Neural cell (in vitro differentiated cells): ENCODE measurements around the gene NEURL3. TPM values are rescaled to one million over a fixed set of nuclear protein-coding genes. Genes with fewer than 3 reads are reported as not detected.

Experiments used
- H2AFZ ChIP-seq: fragments of 200-600, 300-800 bp; sonication (generic), shearing (Covaris generic); 2 replicates; pipeline ENCODE4 v1.6.0; 2014; ENCODE audit warnings: low read depth, mild to moderate bottlenecking, antibody characterized with exemption, low read length, moderate library complexity
- H3F3A ChIP-seq: fragments of 200-600 bp; shearing (Covaris generic); 2 replicates; pipeline ENCODE4 v1.6.1; 2016; ENCODE audit warnings: mild to moderate bottlenecking, moderate library complexity, mixed read lengths, antibody characterized with exemption, low read length; ENCODE audit not compliant: insufficient read depth, poor library complexity, severe bottlenecking
- H3K27ac ChIP-seq: fragments of 200-600, 300-800 bp; sonication (generic), shearing (Covaris generic); 2 replicates; pipeline ENCODE4 v1.5.1; 2014; ENCODE audit warnings: mild to moderate bottlenecking, low read length, moderate library complexity
- H3K27me3 ChIP-seq: fragments of 300-800, 200-600 bp; sonication (generic), shearing (Covaris generic); 2 replicates; pipeline ENCODE4 v1.6.0; 2014; ENCODE audit warnings: mild to moderate bottlenecking, low read depth, low read length, moderate library complexity; ENCODE audit not compliant: insufficient read depth
- H3K36me3 ChIP-seq: fragments of 300-800, 200-600 bp; sonication (generic), shearing (Covaris generic); 2 replicates; pipeline ENCODE4 v1.5.1; 2014; ENCODE audit warnings: mild to moderate bottlenecking, antibody characterized with exemption, low read length, moderate library complexity; ENCODE audit not compliant: insufficient read depth
- H3K4me2 ChIP-seq: fragments of 300-800, 200-600 bp; sonication (generic), shearing (Covaris generic); 2 replicates; pipeline ENCODE4 v1.6.0; 2014; ENCODE audit warnings: mild to moderate bottlenecking, low read length
- H3K4me3 ChIP-seq: fragments of 300-800, 200-600 bp; sonication (generic), shearing (Covaris generic); 2 replicates; pipeline ENCODE4 v1.5.1; 2014; ENCODE audit warnings: mild to moderate bottlenecking, low read length, moderate library complexity
- H3K79me2 ChIP-seq: fragments of 200-600 bp; shearing (Covaris generic); replicated peaks from 2 replicates; pipeline ENCODE4 v1.6.0; 2014; ENCODE audit warnings: mild to moderate bottlenecking, low read length, moderate library complexity; ENCODE audit not compliant: insufficient read depth
- H3K9ac ChIP-seq: fragments of 300-800, 200-600 bp; sonication (generic), shearing (Covaris generic); 2 replicates; pipeline ENCODE4 v1.6.1; 2016; ENCODE audit warnings: mild to moderate bottlenecking, low read length, mixed read lengths
- H3K9me2 ChIP-seq: fragments of 200-600 bp; shearing (Covaris generic); 2 replicates; pipeline ENCODE4 v1.6.1; 2016; ENCODE audit warnings: mild to moderate bottlenecking, low read length, mixed read lengths; ENCODE audit not compliant: insufficient read depth
- H3K9me3 ChIP-seq: fragments of 200-600, 300-800 bp; sonication (generic), shearing (Covaris generic); 2 replicates; pipeline ENCODE4 v1.6.1; 2016; ENCODE audit warnings: mild to moderate bottlenecking, mixed run types, low read length, moderate library complexity, mixed read lengths
- H4K20me1 ChIP-seq: fragments of 200-600 bp; shearing (Covaris generic); 2 replicates; pipeline ENCODE4 v1.6.1; 2016; ENCODE audit warnings: mild to moderate bottlenecking, mixed run types; ENCODE audit not compliant: insufficient read depth
- EP300 ChIP-seq: fragments of 450-650 bp; conservative IDR thresholded peaks from 2 replicates; pipeline ENCODE4 v1.6.1; 2014; ENCODE audit warnings: antibody characterized with exemption, mild to moderate bottlenecking, moderate library complexity; ENCODE audit not compliant: poor library complexity, severe bottlenecking
- EZH2 ChIP-seq: fragments of 200-600, 300-800 bp; shearing (Covaris generic), sonication (generic); IDR thresholded peaks from 2 replicates; pipeline ENCODE4 v1.6.1; 2014; ENCODE audit warnings: antibody characterized with exemption, low read length, borderline replicate concordance, mild to moderate bottlenecking; ENCODE audit not compliant: insufficient read depth, poor library complexity, severe bottlenecking
- MXI1 ChIP-seq: fragments of 450-650 bp; conservative IDR thresholded peaks from 2 replicates; pipeline ENCODE4 v1.6.1; 2014; ENCODE audit warnings: antibody characterized with exemption, mild to moderate bottlenecking; ENCODE audit not compliant: poor library complexity, severe bottlenecking
- POLR2AphosphoS5 ChIP-seq: IDR thresholded peaks from 2 replicates; pipeline ENCODE4 v1.6.1; 2012
- RAD21 ChIP-seq: fragments of 450-650 bp; conservative IDR thresholded peaks from 2 replicates; pipeline ENCODE4 v1.6.1; 2014; ENCODE audit warnings: antibody characterized with exemption, mild to moderate bottlenecking, moderate library complexity
- SMC3 ChIP-seq: fragments of 450-650 bp; conservative IDR thresholded peaks from 2 replicates; pipeline ENCODE4 v1.6.1; 2014; ENCODE audit warnings: antibody characterized with exemption, mild to moderate bottlenecking, moderate library complexity; ENCODE audit not compliant: poor library complexity
- TAF1 ChIP-seq: IDR thresholded peaks from 2 replicates; pipeline ENCODE4 v1.6.1; 2012; ENCODE audit warnings: low read depth
- polyA plus RNA-seq: library from polyadenylated mRNA; depleted of rRNA; stranded (reverse); fragments of >200 nt; gene quantifications from 2 replicates; pipeline ENCODE4 v1.2.3, GENCODE V29; 2014
- TF ChIP-seq, protein P1 (sequence below): IDR thresholded peaks from 2 replicates; pipeline ENCODE4 v1.6.1; 2012; ENCODE audit warnings: borderline replicate concordance
- TF ChIP-seq, protein P2 (sequence below): fragments of 450-650 bp; IDR thresholded peaks from 2 replicates; pipeline ENCODE4 v1.5.1; 2014; ENCODE audit warnings: antibody characterized with exemption, mild to moderate bottlenecking, moderate library complexity; ENCODE audit not compliant: poor library complexity, severe bottlenecking

NEURL3 gene
- polyA plus RNA-seq, 1 donor from 2014 or later, result not detected

GRCh38 chr2:96552315-96553175 lies 47.4 kb upstream of the NEURL3 start:
- H3K9me2 ChIP-seq, result no peaks in the 10 kb centered on the region
- H3K9me3 ChIP-seq, result no peaks in the 10 kb centered on the region
- TF ChIP-seq TAF1 (no peak), EP300 (no peak), RAD21 (no peak), POLR2AphosphoS5 (no peak), EZH2 (no peak), MXI1 (no peak), SMC3 (no peak)
- TF ChIP-seq, protein P1, sequence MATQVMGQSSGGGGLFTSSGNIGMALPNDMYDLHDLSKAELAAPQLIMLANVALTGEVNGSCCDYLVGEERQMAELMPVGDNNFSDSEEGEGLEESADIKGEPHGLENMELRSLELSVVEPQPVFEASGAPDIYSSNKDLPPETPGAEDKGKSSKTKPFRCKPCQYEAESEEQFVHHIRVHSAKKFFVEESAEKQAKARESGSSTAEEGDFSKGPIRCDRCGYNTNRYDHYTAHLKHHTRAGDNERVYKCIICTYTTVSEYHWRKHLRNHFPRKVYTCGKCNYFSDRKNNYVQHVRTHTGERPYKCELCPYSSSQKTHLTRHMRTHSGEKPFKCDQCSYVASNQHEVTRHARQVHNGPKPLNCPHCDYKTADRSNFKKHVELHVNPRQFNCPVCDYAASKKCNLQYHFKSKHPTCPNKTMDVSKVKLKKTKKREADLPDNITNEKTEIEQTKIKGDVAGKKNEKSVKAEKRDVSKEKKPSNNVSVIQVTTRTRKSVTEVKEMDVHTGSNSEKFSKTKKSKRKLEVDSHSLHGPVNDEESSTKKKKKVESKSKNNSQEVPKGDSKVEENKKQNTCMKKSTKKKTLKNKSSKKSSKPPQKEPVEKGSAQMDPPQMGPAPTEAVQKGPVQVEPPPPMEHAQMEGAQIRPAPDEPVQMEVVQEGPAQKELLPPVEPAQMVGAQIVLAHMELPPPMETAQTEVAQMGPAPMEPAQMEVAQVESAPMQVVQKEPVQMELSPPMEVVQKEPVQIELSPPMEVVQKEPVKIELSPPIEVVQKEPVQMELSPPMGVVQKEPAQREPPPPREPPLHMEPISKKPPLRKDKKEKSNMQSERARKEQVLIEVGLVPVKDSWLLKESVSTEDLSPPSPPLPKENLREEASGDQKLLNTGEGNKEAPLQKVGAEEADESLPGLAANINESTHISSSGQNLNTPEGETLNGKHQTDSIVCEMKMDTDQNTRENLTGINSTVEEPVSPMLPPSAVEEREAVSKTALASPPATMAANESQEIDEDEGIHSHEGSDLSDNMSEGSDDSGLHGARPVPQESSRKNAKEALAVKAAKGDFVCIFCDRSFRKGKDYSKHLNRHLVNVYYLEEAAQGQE, result no peak
- TF ChIP-seq, protein P2, sequence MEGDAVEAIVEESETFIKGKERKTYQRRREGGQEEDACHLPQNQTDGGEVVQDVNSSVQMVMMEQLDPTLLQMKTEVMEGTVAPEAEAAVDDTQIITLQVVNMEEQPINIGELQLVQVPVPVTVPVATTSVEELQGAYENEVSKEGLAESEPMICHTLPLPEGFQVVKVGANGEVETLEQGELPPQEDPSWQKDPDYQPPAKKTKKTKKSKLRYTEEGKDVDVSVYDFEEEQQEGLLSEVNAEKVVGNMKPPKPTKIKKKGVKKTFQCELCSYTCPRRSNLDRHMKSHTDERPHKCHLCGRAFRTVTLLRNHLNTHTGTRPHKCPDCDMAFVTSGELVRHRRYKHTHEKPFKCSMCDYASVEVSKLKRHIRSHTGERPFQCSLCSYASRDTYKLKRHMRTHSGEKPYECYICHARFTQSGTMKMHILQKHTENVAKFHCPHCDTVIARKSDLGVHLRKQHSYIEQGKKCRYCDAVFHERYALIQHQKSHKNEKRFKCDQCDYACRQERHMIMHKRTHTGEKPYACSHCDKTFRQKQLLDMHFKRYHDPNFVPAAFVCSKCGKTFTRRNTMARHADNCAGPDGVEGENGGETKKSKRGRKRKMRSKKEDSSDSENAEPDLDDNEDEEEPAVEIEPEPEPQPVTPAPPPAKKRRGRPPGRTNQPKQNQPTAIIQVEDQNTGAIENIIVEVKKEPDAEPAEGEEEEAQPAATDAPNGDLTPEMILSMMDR, result no peak
- H3F3A ChIP-seq, result no peaks in the 10 kb centered on the region
- H3K4me2 ChIP-seq, result no peak overlapping the region
- H3K27me3 ChIP-seq, result no peaks in the 10 kb centered on the region
- no peaks in the 10 kb centered on the region for H3K36me3 ChIP-seq
- no peak overlapping the region for H3K27ac ChIP-seq
- H3K4me3 ChIP-seq, result no peak overlapping the region
- H2AFZ ChIP-seq, result no peak overlapping the region
- no peak overlapping the region for H3K9ac ChIP-seq
- H4K20me1 ChIP-seq, result no peaks in the 10 kb centered on the region
- H3K79me2 ChIP-seq, result no peaks in the 10 kb centered on the region

GRCh38 chr2:96551605-96552314 lies 46.6 kb upstream of the NEURL3 start:
- no peak overlapping the region for H3K9ac ChIP-seq
- H3K27ac ChIP-seq, result no peak overlapping the region
- no peaks in the 10 kb centered on the region for H3K36me3 ChIP-seq
- H3K4me3 ChIP-seq, result no peak overlapping the region
- no peak overlapping the region for H3K4me2 ChIP-seq
- H3K79me2 ChIP-seq, result no peaks in the 10 kb centered on the region
- no peaks in the 10 kb centered on the region for H3K9me2 ChIP-seq
- no peaks in the 10 kb centered on the region for H3F3A ChIP-seq
- no peaks in the 10 kb centered on the region for H3K9me3 ChIP-seq
- H3K27me3 ChIP-seq, result no peaks in the 10 kb centered on the region
- H2AFZ ChIP-seq, result no peak overlapping the region
- TF ChIP-seq, protein P2, result no peak
- TF ChIP-seq RAD21 (no peak), EP300 (no peak), MXI1 (no peak), SMC3 (no peak), EZH2 (no peak), TAF1 (no peak), POLR2AphosphoS5 (no peak)
- TF ChIP-seq, protein P1, result no peak
- no peaks in the 10 kb centered on the region for H4K20me1 ChIP-seq
